ENCODE measurements around the gene NPEPPS.
"Not testable (repeated sequence)": the region's sequence is repeated elsewhere in the genome, so short reads cannot be mapped to it uniquely, and the experiment has no call there.

Gene NPEPPS

GRCh38 chr17:47582416-47582815, 51.5 kb downstream of the NPEPPS start:
- not testable (repeated sequence) for H3K4me2 ChIP-seq (ENCODE audit: low read length); H2AFZ ChIP-seq (ENCODE audit: insufficient read depth, low read length, poor library complexity); H2BK5ac ChIP-seq (ENCODE audit: low read depth, low read length, poor library complexity); H3K9ac ChIP-seq (ENCODE audit: low read length); H3K36me3 ChIP-seq (ENCODE audit: control insufficient read depth in 1 of 2, insufficient read depth in 2 of 2, low read length in 2 of 2); H3K18ac ChIP-seq (ENCODE audit: low read length); H3K27ac ChIP-seq (ENCODE audit: low read depth, low read length); H3K79me1 ChIP-seq (ENCODE audit: low read length); H3K14ac ChIP-seq (ENCODE audit: low read length); H3K4ac ChIP-seq (ENCODE audit: low read depth, low read length); H2BK120ac ChIP-seq (ENCODE audit: insufficient read depth, low read length, poor library complexity); H4K91ac ChIP-seq (ENCODE audit: low read depth, low read length); H2BK12ac ChIP-seq (ENCODE audit: low read length); H3K23ac ChIP-seq (ENCODE audit: low read length); H4K12ac ChIP-seq (ENCODE audit: low read depth, low read length); H3K27me3 ChIP-seq (ENCODE audit: insufficient read depth, low read length); H3K4me3 ChIP-seq (ENCODE audit: low read depth, low read length); H3K4me1 ChIP-seq (ENCODE audit: control insufficient read depth in 1 of 2, insufficient read depth in 2 of 2, low read length in 2 of 2); DNase-seq; H3K9me3 ChIP-seq (ENCODE audit: insufficient read depth, low read depth, low read length); H2AK5ac ChIP-seq (ENCODE audit: low read length); H3K79me2 ChIP-seq (ENCODE audit: control insufficient read depth, insufficient read depth, low read length, poor library complexity); H4K8ac ChIP-seq (ENCODE audit: low read depth, low read length)
- WGBS (ENCODE audit: extremely low coverage, insufficient coverage, insufficient read length) = no CpG with 5 or more reads among the region's 1 CpG

DNA sequence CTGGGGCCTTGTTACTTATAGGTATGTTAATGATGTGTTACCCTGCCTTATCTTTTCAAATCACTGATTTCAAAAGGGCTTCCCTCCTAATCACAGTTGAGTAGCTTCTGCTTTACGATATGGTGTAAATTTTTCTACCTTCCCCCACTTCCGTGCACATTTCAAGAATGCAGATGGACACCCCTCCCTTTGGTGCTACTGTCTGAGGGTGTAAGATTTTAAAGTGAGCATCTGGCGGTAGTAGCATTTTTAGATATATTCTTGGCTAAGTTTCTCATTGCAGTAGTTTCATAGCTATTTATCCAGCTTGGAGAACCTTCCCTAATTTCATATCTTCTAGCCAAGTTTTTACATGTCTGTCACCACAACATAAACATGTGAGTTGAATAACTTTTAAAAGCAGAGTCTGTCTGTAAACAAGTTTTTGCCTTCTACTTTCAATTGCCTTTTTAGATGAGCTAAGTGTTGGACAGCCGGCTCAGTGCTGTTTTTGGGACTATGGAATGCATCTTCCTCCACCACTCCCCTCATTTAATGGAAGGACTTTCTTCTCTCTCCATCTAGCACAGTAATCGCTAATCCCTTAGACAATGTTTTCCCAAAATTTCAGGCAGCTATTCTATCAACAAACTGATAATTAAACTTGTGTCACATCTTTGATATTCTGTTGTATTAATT, 55.6 kb downstream of the NPEPPS start:
- not testable (repeated sequence) for H2BK120ac ChIP-seq (ENCODE audit: insufficient read depth, low read length, poor library complexity); H3K36me3 ChIP-seq (ENCODE audit: control insufficient read depth in 1 of 2, insufficient read depth in 2 of 2, low read length in 2 of 2); H4K91ac ChIP-seq (ENCODE audit: low read depth, low read length); DNase-seq; H3K4me1 ChIP-seq (ENCODE audit: control insufficient read depth in 1 of 2, insufficient read depth in 2 of 2, low read length in 2 of 2); H2BK5ac ChIP-seq (ENCODE audit: low read depth, low read length, poor library complexity); H3K4ac ChIP-seq (ENCODE audit: low read depth, low read length); H3K23ac ChIP-seq (ENCODE audit: low read length); H3K79me2 ChIP-seq (ENCODE audit: control insufficient read depth, insufficient read depth, low read length, poor library complexity); H3K4me3 ChIP-seq (ENCODE audit: low read depth, low read length); H3K4me2 ChIP-seq (ENCODE audit: low read length); H3K9ac ChIP-seq (ENCODE audit: low read length); H4K8ac ChIP-seq (ENCODE audit: low read depth, low read length); H3K14ac ChIP-seq (ENCODE audit: low read length); H2AFZ ChIP-seq (ENCODE audit: insufficient read depth, low read length, poor library complexity); H3K18ac ChIP-seq (ENCODE audit: low read length); H2BK12ac ChIP-seq (ENCODE audit: low read length); H3K9me3 ChIP-seq (ENCODE audit: insufficient read depth, low read depth, low read length); H3K79me1 ChIP-seq (ENCODE audit: low read length); H3K27me3 ChIP-seq (ENCODE audit: insufficient read depth, low read length); H3K27ac ChIP-seq (ENCODE audit: low read depth, low read length); H2AK5ac ChIP-seq (ENCODE audit: low read length); H4K12ac ChIP-seq (ENCODE audit: low read depth, low read length)
- no CpG with 5 or more reads among the region's 5 CpGs for WGBS (ENCODE audit: extremely low coverage, insufficient coverage, insufficient read length)

- not testable (repeated sequence) for H4K8ac ChIP-seq (ENCODE audit: low read depth, low read length); H3K4me1 ChIP-seq (ENCODE audit: control insufficient read depth in 1 of 2, insufficient read depth in 2 of 2, low read length in 2 of 2); H3K9ac ChIP-seq (ENCODE audit: low read length); DNase-seq; H3K79me1 ChIP-seq (ENCODE audit: low read length); H2AK5ac ChIP-seq (ENCODE audit: low read length); H3K18ac ChIP-seq (ENCODE audit: low read length); H3K9me3 ChIP-seq (ENCODE audit: insufficient read depth, low read depth, low read length); H3K4me3 ChIP-seq (ENCODE audit: low read depth, low read length); H4K12ac ChIP-seq (ENCODE audit: low read depth, low read length); H3K27me3 ChIP-seq (ENCODE audit: insufficient read depth, low read length); H3K4me2 ChIP-seq (ENCODE audit: low read length); H3K79me2 ChIP-seq (ENCODE audit: control insufficient read depth, insufficient read depth, low read length, poor library complexity); H3K27ac ChIP-seq (ENCODE audit: low read depth, low read length); H2BK5ac ChIP-seq (ENCODE audit: low read depth, low read length, poor library complexity); H3K23ac ChIP-seq (ENCODE audit: low read length); H3K4ac ChIP-seq (ENCODE audit: low read depth, low read length); H2AFZ ChIP-seq (ENCODE audit: insufficient read depth, low read length, poor library complexity); H3K14ac ChIP-seq (ENCODE audit: low read length); H4K91ac ChIP-seq (ENCODE audit: low read depth, low read length); H2BK12ac ChIP-seq (ENCODE audit: low read length); H2BK120ac ChIP-seq (ENCODE audit: insufficient read depth, low read length, poor library complexity)
- peaks cover 23 to 35% of the 10 kb centered on the region in 2 experiments for H3K36me3 ChIP-seq (ENCODE audit: control insufficient read depth in 1 of 2, insufficient read depth in 2 of 2, low read length in 2 of 2)
Observed at GRCh38 chr17:47593522-47593921, 62.6 kb downstream of the NPEPPS start.

DNA sequence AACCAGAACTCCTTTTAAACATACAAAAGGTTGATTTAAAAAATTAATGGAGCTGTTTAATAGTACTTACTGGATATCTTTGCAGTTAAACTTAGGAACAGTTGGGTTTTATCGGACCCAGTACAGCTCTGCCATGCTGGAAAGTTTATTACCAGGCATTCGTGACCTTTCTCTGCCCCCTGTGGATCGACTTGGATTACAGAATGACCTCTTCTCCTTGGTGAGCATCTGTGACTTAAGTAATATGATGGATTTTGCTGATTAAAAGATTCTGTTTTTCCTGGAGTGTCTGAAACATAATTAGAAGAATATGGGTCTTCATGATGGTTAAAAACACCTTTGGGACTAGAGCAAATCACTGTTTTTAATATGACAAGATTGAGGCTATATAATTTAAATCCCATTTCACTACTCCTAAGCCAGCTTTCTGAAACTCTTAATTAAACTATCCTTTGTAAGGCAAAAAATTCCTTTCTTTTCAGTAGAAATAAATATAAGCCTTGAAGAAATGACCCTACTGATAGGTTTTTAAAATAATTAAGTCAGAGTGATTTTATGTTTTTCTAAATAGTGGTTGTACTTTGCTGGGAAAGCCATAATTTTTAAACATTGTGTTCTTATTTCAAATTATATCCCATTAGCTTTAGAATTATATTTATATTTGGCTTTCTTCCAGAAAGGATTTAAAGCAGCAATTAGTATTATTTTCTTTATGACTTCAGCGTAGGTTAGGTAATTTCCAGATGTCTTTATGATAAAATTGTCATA, 73.1 kb downstream of the NPEPPS start:
- H2AK5ac ChIP-seq (ENCODE audit: low read length) = no peak overlapping the region
- H3K14ac ChIP-seq (ENCODE audit: low read length) = no peak overlapping the region
- no peaks in the 10 kb centered on the region for H3K79me2 ChIP-seq (ENCODE audit: control insufficient read depth, insufficient read depth, low read length, poor library complexity)
- no peak overlapping the region for H2BK5ac ChIP-seq (ENCODE audit: low read depth, low read length, poor library complexity)
- no peak overlapping the region for H3K4me3 ChIP-seq (ENCODE audit: low read depth, low read length)
- H4K91ac ChIP-seq (ENCODE audit: low read depth, low read length) = no peak overlapping the region
- H3K36me3 ChIP-seq (ENCODE audit: control insufficient read depth in 1 of 2, insufficient read depth in 2 of 2, low read length in 2 of 2) = peaks cover 24 to 34% of the 10 kb centered on the region in 2 experiments
- no peaks in the 10 kb centered on the region for H3K4me1 ChIP-seq (ENCODE audit: control insufficient read depth in 1 of 2, insufficient read depth in 2 of 2, low read length in 2 of 2)
- no peak overlapping the region for H3K4me2 ChIP-seq (ENCODE audit: low read length)
- H4K12ac ChIP-seq (ENCODE audit: low read depth, low read length) = no peak overlapping the region
- WGBS (ENCODE audit: extremely low coverage, insufficient coverage, insufficient read length) = no CpG with 5 or more reads among the region's 4 CpGs
- no peak overlapping the region for H2BK12ac ChIP-seq (ENCODE audit: low read length)
- no peak overlapping the region for H3K4ac ChIP-seq (ENCODE audit: low read depth, low read length)
- no peaks in the 10 kb centered on the region for H3K79me1 ChIP-seq (ENCODE audit: low read length)
- no peaks in the 10 kb centered on the region for H3K9me3 ChIP-seq (ENCODE audit: insufficient read depth, low read depth, low read length)
- no peak overlapping the region for H3K18ac ChIP-seq (ENCODE audit: low read length)
- H2BK120ac ChIP-seq (ENCODE audit: insufficient read depth, low read length, poor library complexity) = no peak overlapping the region
- no peak overlapping the region for H3K9ac ChIP-seq (ENCODE audit: low read length)
- H2AFZ ChIP-seq (ENCODE audit: insufficient read depth, low read length, poor library complexity) = no peak overlapping the region
- no peak for DNase-seq
- no peak overlapping the region for H3K27ac ChIP-seq (ENCODE audit: low read depth, low read length)
- no peak overlapping the region for H4K8ac ChIP-seq (ENCODE audit: low read depth, low read length)
- H3K27me3 ChIP-seq (ENCODE audit: insufficient read depth, low read length) = no peaks in the 10 kb centered on the region
- no peak overlapping the region for H3K23ac ChIP-seq (ENCODE audit: low read length)

All from trophoblast cell (in vitro differentiated cells and primary cell).